Bronchial epithelial cell (primary cell): ENCODE results near the gene SPON2. TPM values are rescaled to one million over a fixed set of nuclear protein-coding genes. Genes with fewer than 3 reads are reported as not detected.

ENCODE experiments used
- DNase-seq: peaks from one replicate; pipeline ENCODE4 v3.0.0-alpha.2; 2010; ENCODE audit warnings: low read depth
- FAIRE-seq: peaks from 2 replicates; lab custom pipeline; 2011; peaks lifted over from hg19 to GRCh38; lab: Jason Lieb, UNC
- H3K27me3 ChIP-seq: 2 replicates; pipeline ENCODE4 v1.5.1; 2011; ENCODE audit warnings: low read length; ENCODE audit not compliant: control insufficient read depth, insufficient read depth
- H3K36me3 ChIP-seq: 2 replicates; pipeline ENCODE4 v1.5.1; 2011; ENCODE audit warnings: low read length; ENCODE audit not compliant: control insufficient read depth, insufficient read depth
- H3K4me3 ChIP-seq: 2 replicates; pipeline ENCODE4 v1.5.1; 2011; ENCODE audit warnings: mild to moderate bottlenecking, low read depth, low read length, control low read depth
- CTCF ChIP-seq: IDR thresholded peaks from 2 replicates; pipeline ENCODE4 v1.5.1; 2011; ENCODE audit warnings: mild to moderate bottlenecking, moderate library complexity, low read length, control low read depth, inconsistent platforms; ENCODE audit not compliant: insufficient read depth, severe bottlenecking
- total RNA-seq: library from RNA; depleted of rRNA; stranded (reverse); fragments of >200 nt; gene quantifications from 2 replicates; pipeline ENCODE4 v1.2.1, GENCODE V29; 2014

SPON2 gene
- total RNA-seq, 1 donor from 2014 or later = 6.3 TPM

- peaks cover 30% of the 10 kb centered on the region for H3K36me3 ChIP-seq
- FAIRE-seq = no peak
- TF ChIP-seq CTCF = no peak
- no peak for DNase-seq
- H3K27me3 ChIP-seq = no peaks in the 10 kb centered on the region
- H3K4me3 ChIP-seq = no peak overlapping the region
These were observed 45.0 kb upstream of the SPON2 start for GRCh38 chr4:1217366-1217765.

- peaks cover 30% of the 10 kb centered on the region for H3K36me3 ChIP-seq
- no peak for TF ChIP-seq CTCF
- DNase-seq (no peak), FAIRE-seq (no peak)
- no peaks in the 10 kb centered on the region for H3K27me3 ChIP-seq
- H3K4me3 ChIP-seq = no peak overlapping the region
These were observed 44.5 kb upstream of the SPON2 start for GRCh38 chr4:1216869-1217294.

- no peak overlapping the region for H3K4me3 ChIP-seq
- DNase-seq (no peak), FAIRE-seq (no peak)
- no peak for TF ChIP-seq CTCF
- peaks cover 33% of the 10 kb centered on the region for H3K36me3 ChIP-seq
- no peaks in the 10 kb centered on the region for H3K27me3 ChIP-seq
These were observed 43.8 kb upstream of the SPON2 start for GRCh38 chr4:1216076-1216614.

GRCh38 chr4:1215141-1216075, 43.0 kb upstream of the SPON2 start:
- no peak for TF ChIP-seq CTCF
- DNase-seq (no peak), FAIRE-seq (peak; percentile 80)
- Histone ChIP-seq H3K27me3 (no peaks in the 10 kb centered on the region), H3K36me3 (peaks cover 35% of the 10 kb centered on the region), H3K4me3 (no peak overlapping the region)

- no peak for FAIRE-seq
- Histone ChIP-seq H3K27me3 (no peaks in the 10 kb centered on the region), H3K36me3 (peaks cover 35% of the 10 kb centered on the region), H3K4me3 (no peak overlapping the region)
- no peak for TF ChIP-seq CTCF
- no peak for DNase-seq
These were observed 42.0 kb upstream of the SPON2 start for GRCh38 chr4:1214101-1215095.
